Esophagus squamous epithelium (tissue), 4 donors: Measurements from ENCODE around the gene CD164.

Source experiments
- POLR2A ChIP-seq, 4 donors: fragments of 450-650 bp; IDR thresholded peaks; one replicate each; pipeline ENCODE4 v1.6.1; 2017; ENCODE audit warnings: antibody characterized with exemption in 4 of 4, mild to moderate bottlenecking in 4 of 4, moderate library complexity in 3 of 4
- TF ChIP-seq, protein P1 (sequence below), 6 experiments: fragments of 450-650 bp in 4 of 6; fragments of 200-600 bp in 2 of 6; sonication (generic) in 2 of 6; IDR thresholded peaks; one replicate each; pipeline ENCODE4 v1.5.1; 2016 to 2019; ENCODE audit warnings: antibody characterized with exemption in 6 of 6, mild to moderate bottlenecking in 4 of 6, moderate library complexity in 4 of 6

DNA sequence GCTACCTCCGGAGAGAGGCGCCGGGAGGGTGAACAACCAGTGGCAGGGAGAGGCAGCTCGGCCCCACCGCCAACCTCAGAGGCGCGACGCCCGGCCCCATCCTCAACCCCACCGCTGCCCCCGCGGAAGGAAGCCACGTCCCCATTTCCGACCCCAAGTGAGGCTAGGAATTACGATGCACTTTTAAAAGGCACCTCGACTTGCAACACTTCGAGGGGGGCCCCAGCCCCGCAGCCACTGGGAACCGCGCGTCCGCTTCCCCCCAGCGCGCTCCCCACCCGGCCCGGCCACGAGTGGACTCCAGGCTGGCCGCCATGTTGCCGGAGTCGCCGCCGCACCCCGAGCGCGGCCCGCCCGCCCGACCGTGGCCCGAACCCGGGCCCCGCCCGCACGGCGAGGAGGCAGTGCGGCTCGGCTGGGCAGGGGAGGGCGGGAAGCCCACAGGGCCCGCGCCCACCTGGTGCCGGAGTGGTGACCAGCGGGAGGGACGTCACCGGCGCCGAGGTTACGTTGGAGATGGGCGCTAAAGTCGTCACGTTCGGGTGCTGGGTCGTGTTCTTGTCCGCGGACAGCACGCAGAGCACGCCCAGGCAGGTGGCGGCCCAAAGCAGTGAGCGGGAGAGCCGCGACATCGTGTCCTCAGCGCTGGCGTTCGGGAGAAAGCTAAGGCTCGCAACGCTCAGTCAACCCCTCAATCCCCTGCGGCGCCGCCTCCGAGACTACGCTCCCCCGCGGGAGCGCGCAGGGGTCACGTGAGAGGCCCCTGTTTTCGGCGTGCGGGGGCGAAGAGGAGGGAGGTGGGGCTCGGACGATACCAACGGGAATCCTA lies at the start of gene CD164:
- TF ChIP-seq, protein P1, sequence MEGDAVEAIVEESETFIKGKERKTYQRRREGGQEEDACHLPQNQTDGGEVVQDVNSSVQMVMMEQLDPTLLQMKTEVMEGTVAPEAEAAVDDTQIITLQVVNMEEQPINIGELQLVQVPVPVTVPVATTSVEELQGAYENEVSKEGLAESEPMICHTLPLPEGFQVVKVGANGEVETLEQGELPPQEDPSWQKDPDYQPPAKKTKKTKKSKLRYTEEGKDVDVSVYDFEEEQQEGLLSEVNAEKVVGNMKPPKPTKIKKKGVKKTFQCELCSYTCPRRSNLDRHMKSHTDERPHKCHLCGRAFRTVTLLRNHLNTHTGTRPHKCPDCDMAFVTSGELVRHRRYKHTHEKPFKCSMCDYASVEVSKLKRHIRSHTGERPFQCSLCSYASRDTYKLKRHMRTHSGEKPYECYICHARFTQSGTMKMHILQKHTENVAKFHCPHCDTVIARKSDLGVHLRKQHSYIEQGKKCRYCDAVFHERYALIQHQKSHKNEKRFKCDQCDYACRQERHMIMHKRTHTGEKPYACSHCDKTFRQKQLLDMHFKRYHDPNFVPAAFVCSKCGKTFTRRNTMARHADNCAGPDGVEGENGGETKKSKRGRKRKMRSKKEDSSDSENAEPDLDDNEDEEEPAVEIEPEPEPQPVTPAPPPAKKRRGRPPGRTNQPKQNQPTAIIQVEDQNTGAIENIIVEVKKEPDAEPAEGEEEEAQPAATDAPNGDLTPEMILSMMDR (IDR thresholded peaks at IDR 0.05), result peak in 1 of 6 experiments; percentile 3
- peak in 2 of 4 donors; percentile 94 to 98 for TF ChIP-seq POLR2A (IDR thresholded peaks at IDR 0.05)
